GM12878 (cell line): ENCODE results near the gene MGRN1. TPM values are rescaled to one million over a fixed set of nuclear protein-coding genes. Genes with fewer than 3 reads are reported as not detected.

Source experiments
- ATAC-seq: fragments of 200-7000 bp; cut with Tn5 transposase; 3 replicates; pipeline ENCODE4 v1.9.1; 2020; ENCODE audit warnings: mild to moderate bottlenecking, moderate library complexity
- BruUV-seq: library from RNA; stranded (reverse); fragments of 400-500 nt; replicated peaks from 2 replicates; lab custom pipeline; 2021; lab: Mats Ljungman, UMichigan
- CTCF ChIA-PET: fragments of 300-600 bp; sonication (Branson Sonifier 250); formaldehyde crosslinking; extraction: SDS; loops from one replicate; lab custom pipeline; 2021; ENCODE audit warnings: inconsistent platforms; lab: Yijun Ruan, JAX
- POLR2A ChIA-PET: fragments of 350-600 bp; formaldehyde crosslinking; extraction: SDS; loops from one replicate; lab custom pipeline; 2021; ENCODE audit warnings: inconsistent platforms; lab: Charles Lee
- RAD21 ChIA-PET: fragments of 300-600 bp; sonication (Branson Sonifier 250); formaldehyde crosslinking; loops from one replicate; lab custom pipeline; 2023; ENCODE audit warnings: antibody characterized with exemption; ENCODE audit not compliant: unreplicated experiment; lab: Charles Lee
- SMC1A ChIA-PET: fragments of 300-600 bp; sonication (Branson Sonifier 250); formaldehyde crosslinking; loops from one replicate; lab custom pipeline; 2023; ENCODE audit not compliant: unreplicated experiment, uncharacterized antibody; lab: Charles Lee
- DNase-seq: peaks from one replicate; pipeline ENCODE4 v3.0.0-alpha.2; 2011; ENCODE audit warnings: low read depth, low spot score
- FAIRE-seq: peaks from 3 replicates; lab custom pipeline; 2011; peaks lifted over from hg19 to GRCh38; lab: Jason Lieb, UNC
- H2AFZ ChIP-seq: 2 replicates; pipeline ENCODE4 v1.6.0; 2011; ENCODE audit warnings: low read depth, low read length, control low read depth; ENCODE audit not compliant: control insufficient read depth
- H3K27ac ChIP-seq: 2 replicates; pipeline ENCODE4 v1.5.1; 2011; ENCODE audit warnings: control low read depth; ENCODE audit not compliant: control insufficient read depth, insufficient read depth
- H3K27me3 ChIP-seq, 2 experiments: replicated peaks in 1 of 2; 2 replicates each; pipeline versions ENCODE4 v1.6.0 to v1.6.1; 2011; ENCODE audit warnings: low read length in 1 of 2; ENCODE audit not compliant: control insufficient read depth in 2 of 2, insufficient read depth in 2 of 2
- H3K36me3 ChIP-seq, 2 experiments: 2 replicates each; pipeline ENCODE4 v1.5.1; 2011; ENCODE audit warnings: low read length in 1 of 2; ENCODE audit not compliant: control insufficient read depth in 2 of 2, insufficient read depth in 2 of 2
- H3K4me1 ChIP-seq: 2 replicates; pipeline ENCODE4 v1.6.1; 2011; ENCODE audit warnings: mild to moderate bottlenecking, low read length, moderate library complexity, mixed read lengths; ENCODE audit not compliant: control insufficient read depth, insufficient read depth
- H3K4me2 ChIP-seq: 2 replicates; pipeline ENCODE4 v1.6.0; 2011; ENCODE audit warnings: control low read depth; ENCODE audit not compliant: control insufficient read depth, insufficient read depth
- H3K4me3 ChIP-seq: fragments of 200-600 bp; sonication (generic); 2 replicates; pipeline ENCODE4 v1.5.1; 2016
- H3K79me2 ChIP-seq: 2 replicates; pipeline ENCODE4 v1.6.0; 2011; ENCODE audit warnings: low read length; ENCODE audit not compliant: control insufficient read depth, insufficient read depth
- H3K9ac ChIP-seq: 2 replicates; pipeline ENCODE4 v1.8.0; 2011; ENCODE audit warnings: low read length, control low read depth, mixed read lengths; ENCODE audit not compliant: control insufficient read depth, insufficient read depth
- H3K9me3 ChIP-seq: replicated peaks from 3 replicates; pipeline ENCODE4 v1.5.1; 2011; ENCODE audit warnings: mild to moderate bottlenecking, low read length; ENCODE audit not compliant: control insufficient read depth, insufficient read depth
- H4K20me1 ChIP-seq: 2 replicates; pipeline ENCODE4 v1.6.0; 2011; ENCODE audit not compliant: control insufficient read depth, insufficient read depth
- ASH2L ChIP-seq: fragments of 300-600, 200-600 bp; sonication (generic); IDR thresholded peaks from 2 replicates; pipeline ENCODE4 v1.6.1; 2017; ENCODE audit warnings: low read depth, mild to moderate bottlenecking, borderline replicate concordance
- CBX3 ChIP-seq: fragments of 200-600 bp; sonication (generic); IDR thresholded peaks from 2 replicates; pipeline ENCODE4 v1.6.1; 2016; ENCODE audit warnings: low read depth, borderline replicate concordance
- CHD2 ChIP-seq: IDR thresholded peaks from 2 replicates; pipeline ENCODE4 v1.6.1; 2011; ENCODE audit warnings: low read depth, low read length, improper control_type of control experiment, borderline replicate concordance
- EGR1 ChIP-seq, 2 experiments: IDR thresholded peaks; 1 replicate in 1 of 2; 2 replicates in 1 of 2; pipeline ENCODE4 v1.6.1; 2011 to 2012; ENCODE audit warnings: low read depth in 2 of 2, low read length in 2 of 2, borderline replicate concordance in 1 of 2, mild to moderate bottlenecking in 1 of 2, moderate library complexity in 1 of 2
- MYC ChIP-seq: IDR thresholded peaks from 2 replicates; pipeline ENCODE4 v1.6.1; 2011; ENCODE audit warnings: mild to moderate bottlenecking, low read length, moderate library complexity, inconsistent platforms; ENCODE audit not compliant: insufficient read depth, insufficient replicate concordance, insufficient read length, severe bottlenecking
- NFYA ChIP-seq: IDR thresholded peaks from 2 replicates; pipeline ENCODE4 v1.6.1; 2011; ENCODE audit warnings: low read depth, mild to moderate bottlenecking, low read length, improper control_type of control experiment, borderline replicate concordance
- NKRF ChIP-seq: fragments of 450-650 bp; conservative IDR thresholded peaks from 2 replicates; pipeline ENCODE4 v1.6.1; 2017; ENCODE audit warnings: mild to moderate bottlenecking, moderate library complexity
- PRDM15 ChIP-seq: fragments of 450-650 bp; formaldehyde crosslinking; IDR thresholded peaks from 2 replicates; pipeline ENCODE4 v1.4.0; 2020; ENCODE audit warnings: mild to moderate bottlenecking, moderate library complexity
- RAD21 ChIP-seq: IDR thresholded peaks from 2 replicates; pipeline ENCODE4 v1.6.1; 2011; ENCODE audit warnings: mild to moderate bottlenecking, low read depth, low read length, moderate library complexity; ENCODE audit not compliant: insufficient read depth
- RBBP5 ChIP-seq: fragments of 200-600 bp; sonication (generic); conservative IDR thresholded peaks from 2 replicates; pipeline ENCODE4 v1.6.1; 2016
- YY1 ChIP-seq: IDR thresholded peaks from 2 replicates; pipeline ENCODE4 v1.6.1; 2011; ENCODE audit warnings: low read depth, mild to moderate bottlenecking, low read length
- ZNF207 ChIP-seq: fragments of 450-650 bp; IDR thresholded peaks from 2 replicates; pipeline ENCODE4 v1.6.1; 2014; ENCODE audit warnings: antibody characterized with exemption, mild to moderate bottlenecking, borderline replicate concordance
- ZNF274 ChIP-seq: IDR thresholded peaks from one replicate; pipeline ENCODE4 v1.8.0; 2011; ENCODE audit not compliant: insufficient read length, insufficient read depth
- WGBS: methylation state at CpG from one replicate; pipeline ENCODE4 v1.1.6; 2016; ENCODE audit warnings: low lambda C conversion rate; ENCODE audit not compliant: insufficient replicate concordance, insufficient coverage; ENCODE audit errors: missing lambda C conversion rate; 5-methylcytosine and 5-hydroxymethylcytosine counted together
- in situ Hi-C: fragments of 300-500 bp; cut with MboI; formaldehyde crosslinking; loops from 9 replicates; pipeline ENCODE4 v1.14.3; 2018; ENCODE audit warnings: mixed read lengths
- intact Hi-C: fragments of 100-400 bp; cut with micrococcal nuclease; formaldehyde crosslinking; loops from one replicate; pipeline ENCODE4 v1.14.2; 2022; ENCODE audit not compliant: unreplicated experiment
- polyA plus RNA-seq, 11 experiments: library from polyadenylated mRNA; depleted of rRNA in 4 of 11; unstranded in 6 of 11; stranded (reverse) in 5 of 11; fragments of >200 nt; fragmentation: Nextera tagmentation in 4 of 11; fragmentation: Illumina TruSeq in 1 of 11; extraction: Ambion mirVana in 4 of 11; extraction: Trizol in 1 of 11; gene quantifications; 1 replicate in 1 of 11; 2 replicates in 10 of 11; pipeline versions ENCODE4 v1.2.1 to v1.2.3, GENCODE V29; 2011 to 2016; ENCODE audit warnings: inconsistent platforms in 2 of 11, missing spikeins in 2 of 11, low read depth in 1 of 11
- total RNA-seq, 4 experiments: library from RNA; depleted of rRNA in 3 of 4; stranded (reverse); fragments of >200 nt in 3 of 4; fragmentation: Illumina TruSeq in 1 of 4; extraction: Trizol in 1 of 4; gene quantifications; 2 replicates each; pipeline versions ENCODE4 v1.2.1 to v1.2.3, GENCODE V29; 2013 to 2021

Gene MGRN1
- total and polyA plus RNA-seq, 10 of the 15 experiments (the other 5 are each of a cell fraction or from before 2014, with no cell fraction given), result 0.35 to 86.7 (median 14.6) TPM

- Histone ChIP-seq H3K4me3 (no peak overlapping the region), H4K20me1 (no peaks in the 10 kb centered on the region; the same call in 1 of the 2 replicates), H3K4me2 (no peak overlapping the region), H3K4me1 (no peaks in the 10 kb centered on the region), H3K9me3 (no peaks in the 10 kb centered on the region), H3K27ac (no peak overlapping the region), H3K9ac (no peak overlapping the region), H3K27me3 (no peaks in the 10 kb centered on the region), H3K79me2 (no peaks in the 10 kb centered on the region), H3K36me3 (peaks cover 0 to 23% of the 10 kb centered on the region in 2 experiments), H2AFZ (no peak overlapping the region)
- FAIRE-seq (no peak), ATAC-seq (no peak), DNase-seq (no peak)
- ChIA-PET CTCF (no interaction called here), SMC1A (no interaction called here), RAD21 (no interaction called here), POLR2A (no interaction called here)
- no TSS peak for BruUV-seq
- intact Hi-C loops, result no loop called here
- WGBS, result 92% methylated on average over 18 of the region's 20 CpGs
- in situ Hi-C loops, result no loop called here
- no peak for TF ChIP-seq MYC
- TF ChIP-seq CBX3, result no peak
- no peak for TF ChIP-seq EGR1 (IDR thresholded peaks at IDR 0.05; ENCODE audit: borderline replicate concordance in 1 of 2, low read depth in 2 of 2, low read length in 2 of 2)
- TF ChIP-seq NKRF, result no peak
- no peak for TF ChIP-seq RAD21
- TF ChIP-seq RBBP5, result no peak
- TF ChIP-seq ZNF274, result no peak
- TF ChIP-seq NFYA, result no peak
- no peak for TF ChIP-seq PRDM15 (CRISPR knock-in tag)
- TF ChIP-seq CHD2, result no peak
- no peak for TF ChIP-seq ASH2L
- no peak for TF ChIP-seq YY1
- no peak for TF ChIP-seq ZNF207
These were observed 54.7 kb downstream of the MGRN1 start for GRCh38 chr16:4679156-4679849.
